ENCODE results near the gene SLC10A1. TPM values are rescaled to one million over a fixed set of nuclear protein-coding genes. Genes with fewer than 3 reads are reported as not detected.

SLC10A1 gene
- total RNA-seq (2014; rRNA removed; shearing (Covaris generic); ENCODE audit: low replicate concordance): not detected in 2 replicates

- no peaks in the 10 kb centered on the region for H3K79me2 ChIP-seq (ENCODE audit: low read length)
- H3K9me3 ChIP-seq (ENCODE audit: low read length): no peaks in the 10 kb centered on the region
- H3K9ac ChIP-seq (ENCODE audit: low read length): no peak within 1 kb of the TSS
- no peak for DNase-seq
- H4K20me1 ChIP-seq (ENCODE audit: insufficient read depth, low read depth, low read length): no peaks in the 10 kb centered on the region
- no peaks in the 10 kb centered on the region for H3K36me3 ChIP-seq (ENCODE audit: insufficient read depth, low read length)
- H3K4me2 ChIP-seq (ENCODE audit: low read depth, low read length, poor library complexity, severe bottlenecking): no peak within 1 kb of the TSS
- H3K27ac ChIP-seq (ENCODE audit: low read length): no peak within 1 kb of the TSS
- H2AFZ ChIP-seq (ENCODE audit: low read length): no peak within 1 kb of the TSS
- no peaks in the 10 kb centered on the region for H3K4me1 ChIP-seq (ENCODE audit: low read length)
- H3K4me3 ChIP-seq (ENCODE audit: low read length): no peak within 1 kb of the TSS
- no peaks in the 10 kb centered on the region for H3K9me2 ChIP-seq (replicated peaks; ENCODE audit: insufficient read depth, low read length)
- H3K27me3 ChIP-seq (ENCODE audit: low read length): no peaks in the 10 kb centered on the region
These were observed at the start of gene SLC10A1 for GRCh38 chr14:69796797-69797500. SLC10A1 (minus strand) TSS chr14:69797241; CDS start chr14:69797155, 86 bp downstream.

- Histone ChIP-seq H4K20me1 (ENCODE audit: insufficient read depth, low read depth, low read length) (no peaks in the 10 kb centered on the region), H3K79me2 (ENCODE audit: low read length) (no peaks in the 10 kb centered on the region), H3K4me3 (ENCODE audit: low read length) (no peak overlapping the region), H3K9me3 (ENCODE audit: low read length) (no peaks in the 10 kb centered on the region), H3K4me2 (ENCODE audit: low read depth, low read length, poor library complexity, severe bottlenecking) (no peak overlapping the region), H3K4me1 (ENCODE audit: low read length) (no peaks in the 10 kb centered on the region), H3K27me3 (ENCODE audit: low read length) (no peaks in the 10 kb centered on the region; the same call in 1 of the 2 replicates), H2AFZ (ENCODE audit: low read length) (no peak overlapping the region), H3K27ac (ENCODE audit: low read length) (no peak overlapping the region), H3K36me3 (ENCODE audit: insufficient read depth, low read length) (no peaks in the 10 kb centered on the region), H3K9ac (ENCODE audit: low read length) (no peak overlapping the region), H3K9me2 (replicated peaks; ENCODE audit: insufficient read depth, low read length) (no peaks in the 10 kb centered on the region)
- no peak for DNase-seq
These were observed 48.7 kb upstream of the SLC10A1 start for GRCh38 chr14:69845787-69846186.

- H3K36me3 ChIP-seq (ENCODE audit: insufficient read depth, low read length): no peaks in the 10 kb centered on the region
- no peaks in the 10 kb centered on the region for H3K4me1 ChIP-seq (ENCODE audit: low read length)
- no peak for DNase-seq
- no peaks in the 10 kb centered on the region; the same call in 1 of the 2 replicates for H3K27me3 ChIP-seq (ENCODE audit: low read length)
- H3K27ac ChIP-seq (ENCODE audit: low read length): no peak overlapping the region
- no peaks in the 10 kb centered on the region for H3K79me2 ChIP-seq (ENCODE audit: low read length)
- H3K9ac ChIP-seq (ENCODE audit: low read length): no peak overlapping the region
- no peak overlapping the region for H3K4me2 ChIP-seq (ENCODE audit: low read depth, low read length, poor library complexity, severe bottlenecking)
- no peaks in the 10 kb centered on the region for H3K9me2 ChIP-seq (replicated peaks; ENCODE audit: insufficient read depth, low read length)
- H2AFZ ChIP-seq (ENCODE audit: low read length): no peak overlapping the region
- H3K4me3 ChIP-seq (ENCODE audit: low read length): no peak overlapping the region
- no peaks in the 10 kb centered on the region for H4K20me1 ChIP-seq (ENCODE audit: insufficient read depth, low read depth, low read length)
- no peaks in the 10 kb centered on the region for H3K9me3 ChIP-seq (ENCODE audit: low read length)
These were observed 48.1 kb upstream of the SLC10A1 start for GRCh38 chr14:69845050-69845581.

GRCh38 chr14:69844171-69844570 is 47.1 kb upstream of the SLC10A1 start:
- no peaks in the 10 kb centered on the region for H3K9me3 ChIP-seq (ENCODE audit: low read length)
- no peaks in the 10 kb centered on the region; the same call in 1 of the 2 replicates for H3K27me3 ChIP-seq (ENCODE audit: low read length)
- H3K4me1 ChIP-seq (ENCODE audit: low read length): no peaks in the 10 kb centered on the region
- no peak overlapping the region for H2AFZ ChIP-seq (ENCODE audit: low read length)
- no peak overlapping the region for H3K9ac ChIP-seq (ENCODE audit: low read length)
- no peaks in the 10 kb centered on the region for H3K9me2 ChIP-seq (replicated peaks; ENCODE audit: insufficient read depth, low read length)
- H3K4me3 ChIP-seq (ENCODE audit: low read length): no peak overlapping the region
- H3K79me2 ChIP-seq (ENCODE audit: low read length): no peaks in the 10 kb centered on the region
- H3K36me3 ChIP-seq (ENCODE audit: insufficient read depth, low read length): no peaks in the 10 kb centered on the region
- DNase-seq: no peak
- H3K4me2 ChIP-seq (ENCODE audit: low read depth, low read length, poor library complexity, severe bottlenecking): no peak overlapping the region
- no peaks in the 10 kb centered on the region for H4K20me1 ChIP-seq (ENCODE audit: insufficient read depth, low read depth, low read length)
- H3K27ac ChIP-seq (ENCODE audit: low read length): no peak overlapping the region

GRCh38 chr14:69842686-69843420 is 45.8 kb upstream of the SLC10A1 start:
- Histone ChIP-seq H3K4me2 (ENCODE audit: low read depth, low read length, poor library complexity, severe bottlenecking) (no peak overlapping the region), H4K20me1 (ENCODE audit: insufficient read depth, low read depth, low read length) (no peaks in the 10 kb centered on the region), H3K9me2 (replicated peaks; ENCODE audit: insufficient read depth, low read length) (no peaks in the 10 kb centered on the region), H3K4me1 (ENCODE audit: low read length) (no peaks in the 10 kb centered on the region), H3K9ac (ENCODE audit: low read length) (no peak overlapping the region), H3K36me3 (ENCODE audit: insufficient read depth, low read length) (no peaks in the 10 kb centered on the region), H3K79me2 (ENCODE audit: low read length) (no peaks in the 10 kb centered on the region), H3K4me3 (ENCODE audit: low read length) (no peak overlapping the region), H3K27ac (ENCODE audit: low read length) (no peak overlapping the region), H3K9me3 (ENCODE audit: low read length) (no peaks in the 10 kb centered on the region), H2AFZ (ENCODE audit: low read length) (no peak overlapping the region), H3K27me3 (ENCODE audit: low read length) (no peaks in the 10 kb centered on the region; the same call in 1 of the 2 replicates)
- no peak for DNase-seq

- no peak for DNase-seq
- Histone ChIP-seq H3K9me3 (ENCODE audit: low read length) (no peaks in the 10 kb centered on the region), H3K4me2 (ENCODE audit: low read depth, low read length, poor library complexity, severe bottlenecking) (no peak overlapping the region), H4K20me1 (ENCODE audit: insufficient read depth, low read depth, low read length) (no peaks in the 10 kb centered on the region), H3K36me3 (ENCODE audit: insufficient read depth, low read length) (no peaks in the 10 kb centered on the region), H2AFZ (ENCODE audit: low read length) (no peak overlapping the region), H3K4me3 (ENCODE audit: low read length) (no peak overlapping the region), H3K4me1 (ENCODE audit: low read length) (no peaks in the 10 kb centered on the region), H3K9ac (ENCODE audit: low read length) (no peak overlapping the region), H3K9me2 (replicated peaks; ENCODE audit: insufficient read depth, low read length) (no peaks in the 10 kb centered on the region), H3K27me3 (ENCODE audit: low read length) (no peaks in the 10 kb centered on the region; the same call in 1 of the 2 replicates), H3K27ac (ENCODE audit: low read length) (no peak overlapping the region), H3K79me2 (ENCODE audit: low read length) (no peaks in the 10 kb centered on the region)
These were observed 44.6 kb upstream of the SLC10A1 start for GRCh38 chr14:69841656-69842055.

- H3K9me2 ChIP-seq (replicated peaks; ENCODE audit: insufficient read depth, low read length): no peaks in the 10 kb centered on the region
- no peak overlapping the region for H3K4me3 ChIP-seq (ENCODE audit: low read length)
- no peaks in the 10 kb centered on the region for H3K79me2 ChIP-seq (ENCODE audit: low read length)
- H3K27me3 ChIP-seq (ENCODE audit: low read length): no peaks in the 10 kb centered on the region; the same call in 1 of the 2 replicates
- no peak overlapping the region for H3K27ac ChIP-seq (ENCODE audit: low read length)
- no peak overlapping the region for H3K9ac ChIP-seq (ENCODE audit: low read length)
- no peaks in the 10 kb centered on the region for H3K36me3 ChIP-seq (ENCODE audit: insufficient read depth, low read length)
- no peaks in the 10 kb centered on the region for H3K4me1 ChIP-seq (ENCODE audit: low read length)
- H2AFZ ChIP-seq (ENCODE audit: low read length): no peak overlapping the region
- no peak for DNase-seq
- H3K4me2 ChIP-seq (ENCODE audit: low read depth, low read length, poor library complexity, severe bottlenecking): no peak overlapping the region
- no peaks in the 10 kb centered on the region for H3K9me3 ChIP-seq (ENCODE audit: low read length)
- H4K20me1 ChIP-seq (ENCODE audit: insufficient read depth, low read depth, low read length): no peaks in the 10 kb centered on the region
These were observed 42.6 kb upstream of the SLC10A1 start for GRCh38 chr14:69839661-69840060.

GRCh38 chr14:69838881-69839416 is 41.9 kb upstream of the SLC10A1 start:
- Histone ChIP-seq H3K9me3 (ENCODE audit: low read length) (no peaks in the 10 kb centered on the region), H3K4me3 (ENCODE audit: low read length) (no peak overlapping the region), H3K9me2 (replicated peaks; ENCODE audit: insufficient read depth, low read length) (no peaks in the 10 kb centered on the region), H2AFZ (ENCODE audit: low read length) (no peak overlapping the region), H3K27me3 (ENCODE audit: low read length) (no peaks in the 10 kb centered on the region; the same call in 1 of the 2 replicates), H3K27ac (ENCODE audit: low read length) (no peak overlapping the region), H3K4me2 (ENCODE audit: low read depth, low read length, poor library complexity, severe bottlenecking) (no peak overlapping the region), H3K79me2 (ENCODE audit: low read length) (no peaks in the 10 kb centered on the region), H3K36me3 (ENCODE audit: insufficient read depth, low read length) (no peaks in the 10 kb centered on the region), H4K20me1 (ENCODE audit: insufficient read depth, low read depth, low read length) (no peaks in the 10 kb centered on the region), H3K9ac (ENCODE audit: low read length) (no peak overlapping the region), H3K4me1 (ENCODE audit: low read length) (no peaks in the 10 kb centered on the region)
- DNase-seq: no peak

Measured in Karpas-422 (cell line).